GM10847 (cell line): ENCODE measurements around the gene HEXB.

Experiments
- POLR2A ChIP-seq: IDR thresholded peaks from 2 replicates; pipeline ENCODE4 v1.6.1; 2011; ENCODE audit not compliant: insufficient read length; ENCODE audit errors: extremely low read depth

The HEXB gene

DNA sequence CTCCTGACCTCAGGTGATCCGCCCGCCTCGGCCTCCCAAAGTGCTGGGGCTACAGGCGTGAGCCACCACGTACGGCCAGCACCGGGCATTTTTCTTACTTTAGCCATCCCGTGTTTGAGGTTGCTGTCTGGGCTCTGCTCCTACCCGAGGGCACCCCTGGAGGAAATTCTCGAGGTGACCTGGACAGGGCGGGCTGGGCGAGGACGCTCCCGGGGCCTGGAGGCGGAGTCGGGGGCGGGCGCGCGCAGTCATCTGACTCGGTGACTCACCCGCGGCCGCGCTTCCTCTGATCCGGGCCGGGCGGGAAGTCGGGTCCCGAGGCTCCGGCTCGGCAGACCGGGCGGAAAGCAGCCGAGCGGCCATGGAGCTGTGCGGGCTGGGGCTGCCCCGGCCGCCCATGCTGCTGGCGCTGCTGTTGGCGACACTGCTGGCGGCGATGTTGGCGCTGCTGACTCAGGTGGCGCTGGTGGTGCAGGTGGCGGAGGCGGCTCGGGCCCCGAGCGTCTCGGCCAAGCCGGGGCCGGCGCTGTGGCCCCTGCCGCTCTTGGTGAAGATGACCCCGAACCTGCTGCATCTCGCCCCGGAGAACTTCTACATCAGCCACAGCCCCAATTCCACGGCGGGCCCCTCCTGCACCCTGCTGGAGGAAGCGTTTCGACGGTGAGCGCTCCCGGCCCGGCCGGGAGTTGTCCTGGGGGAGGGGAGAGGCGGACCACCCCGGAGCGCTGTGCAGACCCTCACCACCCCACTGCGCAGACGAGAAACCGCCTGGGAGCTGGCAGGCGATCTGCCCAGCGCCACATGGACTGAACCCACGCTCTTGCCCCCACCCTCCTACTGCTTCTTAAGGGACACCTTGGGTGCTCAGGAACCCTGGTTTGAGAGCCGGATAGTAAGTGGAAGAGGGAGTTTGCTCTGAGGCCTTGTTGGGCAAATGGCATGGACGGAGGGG lies at the start of gene HEXB:
Gene HEXB, plus strand, starts transcription at position 334 of the 952 bp plus-strand sequence. Its CDS starts 28 bp downstream, at position 362.
- peak; percentile 81 for TF ChIP-seq POLR2A

GRCh38 chr5:74636149-74636548 lies 48.9 kb upstream of the HEXB start:
- no peak for TF ChIP-seq POLR2A

DNA sequence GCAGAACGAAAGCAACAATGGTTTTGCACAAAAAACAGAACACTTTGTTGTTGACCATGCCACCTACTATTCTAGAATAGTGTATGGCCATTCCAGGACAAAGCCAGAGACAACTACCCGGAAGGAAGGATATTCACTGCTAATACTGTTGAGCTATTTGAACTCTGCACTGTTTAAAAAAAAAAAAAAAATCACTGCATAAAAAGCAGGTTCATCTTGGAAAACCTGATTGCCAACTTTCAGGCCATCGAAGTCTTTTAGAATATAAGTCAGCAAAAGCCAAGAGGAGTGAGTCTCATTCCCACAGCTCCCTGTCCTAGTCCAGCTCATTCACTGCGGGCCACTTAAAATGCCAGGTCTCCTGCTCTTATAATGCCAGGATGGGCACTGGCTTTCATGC lies 48.5 kb upstream of the HEXB start:
- TF ChIP-seq POLR2A: no peak

DNA sequence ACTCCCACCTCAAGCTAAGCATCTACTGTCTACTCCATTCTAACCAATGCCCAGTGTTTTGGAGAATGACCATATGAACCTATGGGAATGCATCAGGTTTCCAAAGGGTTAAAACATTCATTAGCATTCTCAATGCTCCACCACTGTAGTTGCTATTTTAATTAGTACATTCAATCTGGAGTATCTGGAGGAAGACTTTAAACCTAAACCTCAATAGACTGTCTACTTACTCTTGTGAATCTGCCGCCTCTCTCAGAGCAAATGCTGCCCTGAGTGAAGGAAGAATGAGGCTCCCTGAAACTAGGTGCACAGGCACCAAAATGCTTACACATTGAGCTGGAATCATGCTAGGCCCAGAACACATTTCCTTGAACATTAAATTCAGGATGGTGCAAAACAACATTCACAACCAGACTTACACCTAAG lies 46.5 kb upstream of the HEXB start:
- TF ChIP-seq POLR2A: no peak

GRCh38 chr5:74638970-74639806 lies 45.8 kb upstream of the HEXB start:
- no peak for TF ChIP-seq POLR2A

DNA sequence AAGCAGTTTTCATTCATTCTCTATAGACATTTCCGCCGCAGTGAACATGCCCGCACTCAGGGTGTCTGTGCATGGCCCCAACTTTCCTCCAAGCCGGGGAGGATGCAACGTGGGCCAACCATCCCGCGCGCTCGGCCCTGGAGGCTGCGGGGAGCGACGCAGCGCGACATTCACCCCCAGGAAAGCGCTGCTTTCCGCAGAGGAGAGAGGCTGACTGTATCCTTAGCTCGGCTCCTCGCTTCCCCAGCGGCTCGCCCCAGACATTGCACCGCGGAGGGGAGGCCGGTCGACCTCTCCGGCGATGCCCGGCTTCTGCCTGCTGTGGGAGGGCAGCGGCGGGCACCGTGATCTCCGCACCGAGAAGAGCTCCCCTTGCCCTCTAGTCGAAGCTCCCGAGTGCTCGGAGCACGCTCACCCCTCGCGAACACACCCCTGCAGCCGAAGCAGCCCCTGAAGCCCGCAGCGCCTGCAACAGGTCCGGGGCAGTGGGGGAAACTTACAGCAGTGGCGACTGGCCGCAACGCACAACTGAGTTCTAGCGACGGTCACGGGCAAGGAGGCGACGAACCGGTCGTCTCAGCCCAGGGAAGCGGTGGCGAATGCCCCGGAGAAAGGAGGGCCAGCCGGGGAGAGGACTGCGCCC lies 45.1 kb upstream of the HEXB start:
- TF ChIP-seq POLR2A: no peak

- TF ChIP-seq POLR2A: peak; percentile 98
Observed at GRCh38 chr5:74640450-74640953, 44.5 kb upstream of the HEXB start, which contains the start of gene ENC1. Gene ENC1, minus strand, starts transcription at chr5:74640728. Its CDS starts 4,243 bp downstream, at chr5:74636485.

- TF ChIP-seq POLR2A: no peak
Observed at GRCh38 chr5:74640954-74641734, 43.9 kb upstream of the HEXB start.

DNA sequence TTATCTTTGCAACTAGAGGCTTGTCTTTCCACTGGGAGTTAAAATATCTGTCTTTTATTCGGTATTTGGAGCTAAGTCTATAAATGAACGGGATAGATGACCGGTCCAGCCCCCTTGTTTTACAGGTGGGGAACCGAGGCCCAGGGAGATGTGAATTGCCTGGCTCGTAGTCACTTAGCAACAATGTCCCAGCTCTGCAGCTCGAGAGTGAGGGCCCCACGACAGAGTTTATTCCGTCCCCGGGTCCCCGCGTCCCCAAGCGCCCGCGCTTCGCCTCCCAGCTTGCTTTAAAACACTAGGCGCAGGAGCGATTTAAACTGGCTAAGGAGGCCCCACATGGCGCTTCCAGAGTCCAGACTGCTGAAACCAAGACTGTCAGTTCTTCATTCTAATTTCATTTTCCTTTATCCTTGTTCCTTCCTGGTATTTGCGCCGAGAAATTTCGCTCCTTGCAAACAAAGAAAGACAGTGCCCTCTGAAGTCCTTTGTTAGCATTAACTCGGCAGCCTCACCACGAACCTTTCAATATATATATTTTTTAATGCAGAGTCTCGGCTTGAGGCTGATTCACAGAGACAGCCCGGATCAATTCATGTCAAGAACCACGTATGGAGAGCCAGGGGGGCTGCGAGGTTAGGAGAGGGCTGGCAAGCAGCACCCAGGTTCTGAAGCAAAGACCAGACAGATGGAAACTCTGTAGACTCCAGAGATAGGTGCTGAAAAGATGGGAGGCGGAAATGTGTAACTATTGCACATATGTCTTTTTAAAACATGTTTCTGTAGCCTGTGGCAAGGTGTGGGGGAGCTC lies 43.1 kb upstream of the HEXB start:
- TF ChIP-seq POLR2A: no peak

GRCh38 chr5:74642543-74642863 lies 42.5 kb upstream of the HEXB start:
- no peak for TF ChIP-seq POLR2A

DNA sequence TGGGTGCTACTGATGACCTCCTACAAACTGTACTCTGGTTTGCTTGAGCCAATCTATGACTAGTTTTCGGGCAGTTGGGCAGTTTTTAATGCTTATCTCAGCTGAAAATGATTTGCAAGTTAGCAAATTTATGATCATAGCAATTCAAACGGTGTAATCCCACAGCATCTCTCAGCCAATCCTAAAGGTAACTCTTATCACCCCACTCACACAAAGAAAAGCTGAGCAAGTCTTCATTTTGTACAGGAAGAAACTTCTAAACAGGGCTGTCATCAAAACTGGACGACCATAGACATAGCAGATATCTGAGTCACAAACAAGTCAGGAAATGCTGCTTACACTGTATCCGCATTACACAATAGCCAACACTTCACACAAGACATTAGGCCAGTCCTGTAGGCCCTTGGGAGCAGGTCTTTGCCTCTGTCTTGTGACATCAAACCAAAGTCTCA lies 41.9 kb upstream of the HEXB start:
- no peak for TF ChIP-seq POLR2A

- no peak for TF ChIP-seq POLR2A
Observed at GRCh38 chr5:74647096-74647495, 37.9 kb upstream of the HEXB start.

DNA sequence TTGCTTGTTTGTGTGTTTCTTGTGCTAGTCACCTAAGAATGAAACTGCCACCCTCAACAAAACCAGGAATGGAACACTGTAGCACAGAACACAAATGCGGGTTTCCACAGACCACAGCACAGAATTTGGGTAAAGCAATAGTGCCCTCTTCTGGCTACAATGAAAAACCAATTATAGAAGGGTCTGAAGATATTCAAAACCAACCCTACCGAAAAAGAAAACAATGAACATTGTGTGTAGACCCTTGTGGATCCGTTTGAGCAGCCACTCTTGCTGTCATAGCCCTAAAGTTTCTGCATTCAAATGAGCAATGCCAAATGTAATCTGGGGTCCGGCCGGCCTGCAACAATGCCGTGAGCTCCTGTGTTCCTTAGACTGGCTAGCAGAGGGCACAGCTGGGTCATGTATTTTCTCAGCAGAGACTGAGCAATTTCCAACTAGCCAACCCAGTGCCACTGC lies 36.2 kb upstream of the HEXB start:
- no peak for TF ChIP-seq POLR2A
